ENCODE data around the gene EPN2. TPM values are rescaled to one million over a fixed set of nuclear protein-coding genes. Genes with fewer than 3 reads are reported as not detected.

Gene EPN2
- total RNA-seq, 1 donor from 2014 or later = 18.3 TPM

DNA sequence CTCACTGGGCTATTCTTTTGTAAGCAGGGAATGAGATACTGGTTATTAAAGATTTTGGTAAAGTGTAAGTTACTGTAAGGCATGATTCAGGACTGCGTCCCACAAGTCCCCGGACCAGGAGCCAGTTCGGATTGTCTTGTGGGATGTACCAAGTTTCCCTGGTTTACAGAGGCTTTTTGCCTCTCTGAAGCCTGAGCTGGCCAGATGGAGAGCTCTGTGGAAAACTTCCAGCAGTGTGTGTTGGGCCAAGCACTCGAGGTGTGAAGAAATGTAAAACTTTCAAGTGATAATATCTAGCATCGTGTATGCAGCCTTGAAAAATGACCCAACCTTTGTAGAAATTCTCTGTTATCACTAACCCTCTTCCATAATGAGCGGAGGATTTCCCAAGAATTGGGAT lies 2.4 kb downstream of the EPN2 start:
- no peak overlapping the region for H3K9ac ChIP-seq (ENCODE audit: low read depth in 1 of 3, low read length in 3 of 3)
- H3K27me3 ChIP-seq (ENCODE audit: control insufficient read depth in 3 of 3, insufficient read depth in 3 of 3, low read length in 3 of 3) = no peaks in the 10 kb centered on the region
- peaks cover 0 to 2% (median 0%) of the 10 kb centered on the region in 3 donors for H3K36me3 ChIP-seq (ENCODE audit: control insufficient read depth in 3 of 3, insufficient read depth in 3 of 3, low read length in 3 of 3)
- H3K4me3 ChIP-seq (ENCODE audit: low read length in 3 of 3) = no peak overlapping the region
- no peaks in the 10 kb centered on the region for H3K9me3 ChIP-seq (ENCODE audit: control insufficient read depth in 3 of 3, low read length in 3 of 3)
- peaks cover 7 to 14% (median 9%) of the 10 kb centered on the region in 3 donors for H3K4me1 ChIP-seq (ENCODE audit: control insufficient read depth in 3 of 3, insufficient read depth in 3 of 3, low read length in 3 of 3)
- no peak overlapping the region for H3K27ac ChIP-seq (ENCODE audit: low read depth, low read length)

- Histone ChIP-seq H3K9me3 (ENCODE audit: control insufficient read depth in 3 of 3, low read length in 3 of 3) (no peaks in the 10 kb centered on the region), H3K27me3 (ENCODE audit: control insufficient read depth in 3 of 3, insufficient read depth in 3 of 3, low read length in 3 of 3) (no peaks in the 10 kb centered on the region), H3K9ac (ENCODE audit: low read depth in 1 of 3, low read length in 3 of 3) (no peak overlapping the region), H3K36me3 (ENCODE audit: control insufficient read depth in 3 of 3, insufficient read depth in 3 of 3, low read length in 3 of 3) (peaks cover 0 to 2% (median 0%) of the 10 kb centered on the region in 3 donors), H3K27ac (ENCODE audit: low read depth, low read length) (no peak overlapping the region), H3K4me3 (ENCODE audit: low read length in 3 of 3) (no peak overlapping the region), H3K4me1 (ENCODE audit: control insufficient read depth in 3 of 3, insufficient read depth in 3 of 3, low read length in 3 of 3) (peaks cover 10 to 14% (median 13%) of the 10 kb centered on the region in 3 donors)
Measured at GRCh38 chr17:19242323-19242722, 5.2 kb downstream of the EPN2 start.

DNA sequence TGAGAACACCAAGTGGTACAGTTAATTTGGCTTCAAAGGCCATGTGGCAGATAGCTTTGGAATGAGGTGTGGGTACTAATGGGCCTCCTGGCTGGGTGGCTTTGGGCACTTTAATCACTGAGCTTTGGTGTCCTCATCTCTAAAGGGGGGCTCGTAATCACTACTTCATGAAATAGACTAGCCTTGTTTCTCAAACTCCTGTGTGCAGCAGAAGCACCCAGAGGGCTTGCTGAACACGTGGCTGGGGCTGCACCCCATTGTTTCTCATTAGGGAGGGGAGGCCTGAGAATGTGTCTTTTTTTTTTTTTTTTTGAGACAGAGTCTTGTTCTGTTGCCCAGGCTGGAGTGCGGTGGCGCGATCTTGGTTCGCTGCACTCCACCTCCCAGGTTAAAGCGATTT lies 5.8 kb downstream of the EPN2 start:
- peaks cover 0 to 2% (median 0%) of the 10 kb centered on the region in 3 donors for H3K36me3 ChIP-seq (ENCODE audit: control insufficient read depth in 3 of 3, insufficient read depth in 3 of 3, low read length in 3 of 3)
- no peaks in the 10 kb centered on the region for H3K27me3 ChIP-seq (ENCODE audit: control insufficient read depth in 3 of 3, insufficient read depth in 3 of 3, low read length in 3 of 3)
- H3K9me3 ChIP-seq (ENCODE audit: control insufficient read depth in 3 of 3, low read length in 3 of 3) = no peaks in the 10 kb centered on the region
- no peak overlapping the region for H3K27ac ChIP-seq (ENCODE audit: low read depth, low read length)
- no peak overlapping the region for H3K9ac ChIP-seq (ENCODE audit: low read depth in 1 of 3, low read length in 3 of 3)
- H3K4me1 ChIP-seq (ENCODE audit: control insufficient read depth in 3 of 3, insufficient read depth in 3 of 3, low read length in 3 of 3) = peaks cover 16 to 19% (median 19%) of the 10 kb centered on the region in 3 donors
- H3K4me3 ChIP-seq (ENCODE audit: low read length in 3 of 3) = no peak overlapping the region

- Histone ChIP-seq H3K4me3 (ENCODE audit: low read length in 3 of 3) (no peak overlapping the region), H3K9me3 (ENCODE audit: control insufficient read depth in 3 of 3, low read length in 3 of 3) (no peaks in the 10 kb centered on the region), H3K27ac (ENCODE audit: low read depth, low read length) (no peak overlapping the region), H3K27me3 (ENCODE audit: control insufficient read depth in 3 of 3, insufficient read depth in 3 of 3, low read length in 3 of 3) (no peaks in the 10 kb centered on the region), H3K4me1 (ENCODE audit: control insufficient read depth in 3 of 3, insufficient read depth in 3 of 3, low read length in 3 of 3) (peaks cover 17 to 21% (median 18%) of the 10 kb centered on the region in 3 donors), H3K9ac (ENCODE audit: low read depth in 1 of 3, low read length in 3 of 3) (no peak overlapping the region), H3K36me3 (ENCODE audit: control insufficient read depth in 3 of 3, insufficient read depth in 3 of 3, low read length in 3 of 3) (peaks cover 0 to 2% (median 0%) of the 10 kb centered on the region in 3 donors)
Measured at GRCh38 chr17:19243838-19244237, 6.7 kb downstream of the EPN2 start.

GRCh38 chr17:19244357-19244756 lies 7.2 kb downstream of the EPN2 start:
- Histone ChIP-seq H3K27ac (ENCODE audit: low read depth, low read length) (no peak overlapping the region), H3K4me1 (ENCODE audit: control insufficient read depth in 3 of 3, insufficient read depth in 3 of 3, low read length in 3 of 3) (peaks cover 22 to 26% (median 23%) of the 10 kb centered on the region in 3 donors)

GRCh38 chr17:19244781-19245180 lies 7.6 kb downstream of the EPN2 start:
- Histone ChIP-seq H3K4me3 (ENCODE audit: low read length in 3 of 3) (no peak overlapping the region), H3K4me1 (ENCODE audit: control insufficient read depth in 3 of 3, insufficient read depth in 3 of 3, low read length in 3 of 3) (peaks cover 26 to 29% (median 26%) of the 10 kb centered on the region in 3 donors), H3K9ac (ENCODE audit: low read depth in 1 of 3, low read length in 3 of 3) (no peak overlapping the region), H3K9me3 (ENCODE audit: control insufficient read depth in 3 of 3, low read length in 3 of 3) (no peaks in the 10 kb centered on the region), H3K36me3 (ENCODE audit: control insufficient read depth in 3 of 3, insufficient read depth in 3 of 3, low read length in 3 of 3) (peaks cover 0 to 2% (median 0%) of the 10 kb centered on the region in 3 donors), H3K27me3 (ENCODE audit: control insufficient read depth in 3 of 3, insufficient read depth in 3 of 3, low read length in 3 of 3) (no peaks in the 10 kb centered on the region), H3K27ac (ENCODE audit: low read depth, low read length) (no peak overlapping the region)

More at GRCh38 chr17:19244357-19244756, 7.2 kb downstream of the EPN2 start:
- H3K9ac ChIP-seq (ENCODE audit: low read depth in 1 of 3, low read length in 3 of 3) = no peak overlapping the region
- no peaks in the 10 kb centered on the region for H3K27me3 ChIP-seq (ENCODE audit: control insufficient read depth in 3 of 3, insufficient read depth in 3 of 3, low read length in 3 of 3)
- no peaks in the 10 kb centered on the region for H3K9me3 ChIP-seq (ENCODE audit: control insufficient read depth in 3 of 3, low read length in 3 of 3)
- peaks cover 0 to 2% (median 0%) of the 10 kb centered on the region in 3 donors for H3K36me3 ChIP-seq (ENCODE audit: control insufficient read depth in 3 of 3, insufficient read depth in 3 of 3, low read length in 3 of 3)
- no peak overlapping the region for H3K4me3 ChIP-seq (ENCODE audit: low read length in 3 of 3)

DNA sequence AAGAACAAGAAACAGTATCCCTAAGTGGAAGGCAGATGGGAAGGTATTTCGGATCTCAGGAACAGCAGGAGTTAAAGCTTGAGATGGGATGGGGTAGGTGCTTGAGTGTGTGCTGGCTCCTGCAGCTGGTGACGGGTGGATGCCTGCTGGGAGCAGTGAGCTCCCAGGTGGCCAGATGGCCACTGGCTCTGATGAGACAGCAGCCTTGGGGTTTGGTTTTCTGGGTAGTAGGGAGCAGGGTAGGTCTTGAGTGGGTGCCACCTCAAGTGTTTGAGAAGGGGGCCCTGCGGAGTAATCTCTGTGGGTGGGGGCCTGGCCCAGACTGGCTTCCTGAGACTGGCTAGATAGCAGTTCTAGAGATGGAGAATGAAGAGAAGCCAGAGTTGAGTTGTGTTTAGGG lies 10.3 kb downstream of the EPN2 start:
- Histone ChIP-seq H3K9ac (ENCODE audit: low read depth in 1 of 3, low read length in 3 of 3) (no peak overlapping the region), H3K4me3 (ENCODE audit: low read length in 3 of 3) (no peak overlapping the region), H3K4me1 (ENCODE audit: control insufficient read depth in 3 of 3, insufficient read depth in 3 of 3, low read length in 3 of 3) (peaks cover 39 to 42% (median 41%) of the 10 kb centered on the region in 3 donors), H3K36me3 (ENCODE audit: control insufficient read depth in 3 of 3, insufficient read depth in 3 of 3, low read length in 3 of 3) (no peaks in the 10 kb centered on the region), H3K9me3 (ENCODE audit: control insufficient read depth in 3 of 3, low read length in 3 of 3) (no peaks in the 10 kb centered on the region), H3K27me3 (ENCODE audit: control insufficient read depth in 3 of 3, insufficient read depth in 3 of 3, low read length in 3 of 3) (no peaks in the 10 kb centered on the region), H3K27ac (ENCODE audit: low read depth, low read length) (no peak overlapping the region)

- H3K9ac ChIP-seq (ENCODE audit: low read depth in 1 of 3, low read length in 3 of 3) = peak overlapping the region in 1 of 3 donors; percentile 25
- H3K27ac ChIP-seq (ENCODE audit: low read depth, low read length) = no peak overlapping the region
- H3K27me3 ChIP-seq (ENCODE audit: control insufficient read depth in 3 of 3, insufficient read depth in 3 of 3, low read length in 3 of 3) = no peaks in the 10 kb centered on the region
- no peaks in the 10 kb centered on the region for H3K9me3 ChIP-seq (ENCODE audit: control insufficient read depth in 3 of 3, low read length in 3 of 3)
- no peaks in the 10 kb centered on the region for H3K36me3 ChIP-seq (ENCODE audit: control insufficient read depth in 3 of 3, insufficient read depth in 3 of 3, low read length in 3 of 3)
- H3K4me3 ChIP-seq (ENCODE audit: low read length in 3 of 3) = no peak overlapping the region
- peaks cover 39 to 42% (median 41%) of the 10 kb centered on the region in 3 donors for H3K4me1 ChIP-seq (ENCODE audit: control insufficient read depth in 3 of 3, insufficient read depth in 3 of 3, low read length in 3 of 3)
Measured at GRCh38 chr17:19248151-19248927, 11.2 kb downstream of the EPN2 start.

- H3K27ac ChIP-seq (ENCODE audit: low read depth, low read length) = peak overlapping the region; percentile 52
- peak overlapping the region in 1 of 3 donors; percentile 25 for H3K9ac ChIP-seq (ENCODE audit: low read depth in 1 of 3, low read length in 3 of 3)
- no peaks in the 10 kb centered on the region for H3K27me3 ChIP-seq (ENCODE audit: control insufficient read depth in 3 of 3, insufficient read depth in 3 of 3, low read length in 3 of 3)
- no peaks in the 10 kb centered on the region for H3K36me3 ChIP-seq (ENCODE audit: control insufficient read depth in 3 of 3, insufficient read depth in 3 of 3, low read length in 3 of 3)
- no peaks in the 10 kb centered on the region for H3K9me3 ChIP-seq (ENCODE audit: control insufficient read depth in 3 of 3, low read length in 3 of 3)
- no peak overlapping the region for H3K4me3 ChIP-seq (ENCODE audit: low read length in 3 of 3)
- peaks cover 39 to 42% (median 41%) of the 10 kb centered on the region in 3 donors for H3K4me1 ChIP-seq (ENCODE audit: control insufficient read depth in 3 of 3, insufficient read depth in 3 of 3, low read length in 3 of 3)
Measured at GRCh38 chr17:19248928-19249574, 11.9 kb downstream of the EPN2 start.

DNA sequence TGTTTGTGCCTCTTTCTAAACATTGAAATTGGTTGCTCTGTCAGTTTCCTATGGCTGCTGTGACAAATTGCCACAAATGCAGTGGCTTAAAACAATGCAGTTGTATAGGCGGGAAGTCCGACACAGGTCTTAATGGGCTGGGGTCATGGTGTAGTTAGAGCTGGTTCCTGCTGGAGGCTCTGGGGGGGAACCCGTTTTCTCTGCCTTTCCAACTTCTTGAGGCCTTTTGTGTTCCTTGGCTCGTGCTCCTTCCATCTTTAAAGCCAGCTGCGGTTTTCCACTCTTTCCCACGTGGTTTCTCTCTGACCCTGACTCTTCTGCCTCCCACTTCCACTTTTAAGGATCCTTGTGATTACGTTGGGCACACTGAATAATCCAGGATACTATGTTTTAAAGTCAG lies 12.5 kb downstream of the EPN2 start:
- H3K36me3 ChIP-seq (ENCODE audit: control insufficient read depth in 3 of 3, insufficient read depth in 3 of 3, low read length in 3 of 3) = no peaks in the 10 kb centered on the region
- H3K9me3 ChIP-seq (ENCODE audit: control insufficient read depth in 3 of 3, low read length in 3 of 3) = no peaks in the 10 kb centered on the region
- H3K9ac ChIP-seq (ENCODE audit: low read depth in 1 of 3, low read length in 3 of 3) = no peak overlapping the region
- no peaks in the 10 kb centered on the region for H3K27me3 ChIP-seq (ENCODE audit: control insufficient read depth in 3 of 3, insufficient read depth in 3 of 3, low read length in 3 of 3)
- peak overlapping the region; percentile 52 for H3K27ac ChIP-seq (ENCODE audit: low read depth, low read length)
- peaks cover 37 to 42% (median 41%) of the 10 kb centered on the region in 3 donors for H3K4me1 ChIP-seq (ENCODE audit: control insufficient read depth in 3 of 3, insufficient read depth in 3 of 3, low read length in 3 of 3)
- no peak overlapping the region for H3K4me3 ChIP-seq (ENCODE audit: low read length in 3 of 3)

All from skeletal muscle tissue (tissue), 4 donors.